ENCODE measurements around the gene GDF10. TPM values are rescaled to one million over a fixed set of nuclear protein-coding genes. Genes with fewer than 3 reads are reported as not detected.

GDF10 gene
- polyA plus RNA-seq, 1 donor from 2014 or later, result 0.66 TPM

GRCh38 chr10:47279276-47279675 is 20.7 kb upstream of the GDF10 start:
- Histone ChIP-seq H3K27ac (ENCODE audit: low read length) (no peak overlapping the region), H3F3A (ENCODE audit: insufficient read depth, low read length, poor library complexity, severe bottlenecking) (no peaks in the 10 kb centered on the region), H3K9ac (ENCODE audit: low read length) (no peak overlapping the region), H2AFZ (ENCODE audit: low read depth, low read length) (no peak overlapping the region), H3K79me2 (replicated peaks; ENCODE audit: insufficient read depth, low read length) (no peaks in the 10 kb centered on the region), H3K27me3 (ENCODE audit: insufficient read depth, low read depth, low read length) (no peaks in the 10 kb centered on the region), H4K20me1 (ENCODE audit: insufficient read depth) (no peaks in the 10 kb centered on the region), H3K9me3 (ENCODE audit: low read length) (no peaks in the 10 kb centered on the region), H3K9me2 (ENCODE audit: insufficient read depth, low read length) (no peaks in the 10 kb centered on the region), H3K36me3 (ENCODE audit: insufficient read depth, low read length) (no peaks in the 10 kb centered on the region), H3K4me2 (ENCODE audit: low read length) (no peak overlapping the region), H3K4me3 (ENCODE audit: low read length) (no peak overlapping the region)
- TF ChIP-seq TAF1 (IDR thresholded peaks at IDR 0.05; ENCODE audit: low read depth), result no peak
- no peak for TF ChIP-seq POLR2AphosphoS5 (IDR thresholded peaks at IDR 0.05)
- no peak for TF ChIP-seq SMC3 (conservative IDR thresholded peaks at IDR 0.05; ENCODE audit: poor library complexity)
- TF ChIP-seq, protein P1, sequence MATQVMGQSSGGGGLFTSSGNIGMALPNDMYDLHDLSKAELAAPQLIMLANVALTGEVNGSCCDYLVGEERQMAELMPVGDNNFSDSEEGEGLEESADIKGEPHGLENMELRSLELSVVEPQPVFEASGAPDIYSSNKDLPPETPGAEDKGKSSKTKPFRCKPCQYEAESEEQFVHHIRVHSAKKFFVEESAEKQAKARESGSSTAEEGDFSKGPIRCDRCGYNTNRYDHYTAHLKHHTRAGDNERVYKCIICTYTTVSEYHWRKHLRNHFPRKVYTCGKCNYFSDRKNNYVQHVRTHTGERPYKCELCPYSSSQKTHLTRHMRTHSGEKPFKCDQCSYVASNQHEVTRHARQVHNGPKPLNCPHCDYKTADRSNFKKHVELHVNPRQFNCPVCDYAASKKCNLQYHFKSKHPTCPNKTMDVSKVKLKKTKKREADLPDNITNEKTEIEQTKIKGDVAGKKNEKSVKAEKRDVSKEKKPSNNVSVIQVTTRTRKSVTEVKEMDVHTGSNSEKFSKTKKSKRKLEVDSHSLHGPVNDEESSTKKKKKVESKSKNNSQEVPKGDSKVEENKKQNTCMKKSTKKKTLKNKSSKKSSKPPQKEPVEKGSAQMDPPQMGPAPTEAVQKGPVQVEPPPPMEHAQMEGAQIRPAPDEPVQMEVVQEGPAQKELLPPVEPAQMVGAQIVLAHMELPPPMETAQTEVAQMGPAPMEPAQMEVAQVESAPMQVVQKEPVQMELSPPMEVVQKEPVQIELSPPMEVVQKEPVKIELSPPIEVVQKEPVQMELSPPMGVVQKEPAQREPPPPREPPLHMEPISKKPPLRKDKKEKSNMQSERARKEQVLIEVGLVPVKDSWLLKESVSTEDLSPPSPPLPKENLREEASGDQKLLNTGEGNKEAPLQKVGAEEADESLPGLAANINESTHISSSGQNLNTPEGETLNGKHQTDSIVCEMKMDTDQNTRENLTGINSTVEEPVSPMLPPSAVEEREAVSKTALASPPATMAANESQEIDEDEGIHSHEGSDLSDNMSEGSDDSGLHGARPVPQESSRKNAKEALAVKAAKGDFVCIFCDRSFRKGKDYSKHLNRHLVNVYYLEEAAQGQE (IDR thresholded peaks at IDR 0.05; ENCODE audit: borderline replicate concordance), result no peak
- no peak for TF ChIP-seq EZH2 (IDR thresholded peaks at IDR 0.05; ENCODE audit: borderline replicate concordance, insufficient read depth, low read length, poor library complexity, severe bottlenecking)
- no peak for TF ChIP-seq MXI1 (conservative IDR thresholded peaks at IDR 0.05; ENCODE audit: poor library complexity, severe bottlenecking)
- TF ChIP-seq EP300 (conservative IDR thresholded peaks at IDR 0.05; ENCODE audit: poor library complexity, severe bottlenecking), result no peak
- no peak for TF ChIP-seq CTCF (IDR thresholded peaks at IDR 0.05; ENCODE audit: poor library complexity, severe bottlenecking)
- no peak for TF ChIP-seq RAD21 (conservative IDR thresholded peaks at IDR 0.05)

- H3K27ac ChIP-seq (ENCODE audit: low read length), result no peak overlapping the region
- no peaks in the 10 kb centered on the region for H3K36me3 ChIP-seq (ENCODE audit: insufficient read depth, low read length)
These were observed 17.9 kb upstream of the GDF10 start for GRCh38 chr10:47282005-47282656.

More at GRCh38 chr10:47282005-47282656, 17.9 kb upstream of the GDF10 start:
- Histone ChIP-seq H3K4me2 (ENCODE audit: low read length) (no peak overlapping the region), H3K9me2 (ENCODE audit: insufficient read depth, low read length) (no peaks in the 10 kb centered on the region), H3K4me3 (ENCODE audit: low read length) (no peak overlapping the region), H4K20me1 (ENCODE audit: insufficient read depth) (no peaks in the 10 kb centered on the region), H2AFZ (ENCODE audit: low read depth, low read length) (no peak overlapping the region), H3K9me3 (ENCODE audit: low read length) (no peaks in the 10 kb centered on the region), H3K27me3 (ENCODE audit: insufficient read depth, low read depth, low read length) (no peaks in the 10 kb centered on the region), H3K79me2 (replicated peaks; ENCODE audit: insufficient read depth, low read length) (no peaks in the 10 kb centered on the region), H3F3A (ENCODE audit: insufficient read depth, low read length, poor library complexity, severe bottlenecking) (no peaks in the 10 kb centered on the region), H3K9ac (ENCODE audit: low read length) (no peak overlapping the region)
- TF ChIP-seq CTCF (IDR thresholded peaks at IDR 0.05; ENCODE audit: poor library complexity, severe bottlenecking), result no peak
- TF ChIP-seq, protein P1 (IDR thresholded peaks at IDR 0.05; ENCODE audit: borderline replicate concordance), result no peak
- no peak for TF ChIP-seq MXI1 (conservative IDR thresholded peaks at IDR 0.05; ENCODE audit: poor library complexity, severe bottlenecking)
- no peak for TF ChIP-seq EP300 (conservative IDR thresholded peaks at IDR 0.05; ENCODE audit: poor library complexity, severe bottlenecking)
- TF ChIP-seq SMC3 (conservative IDR thresholded peaks at IDR 0.05; ENCODE audit: poor library complexity), result no peak
- no peak for TF ChIP-seq RAD21 (conservative IDR thresholded peaks at IDR 0.05)
- no peak for TF ChIP-seq EZH2 (IDR thresholded peaks at IDR 0.05; ENCODE audit: borderline replicate concordance, insufficient read depth, low read length, poor library complexity, severe bottlenecking)
- no peak for TF ChIP-seq POLR2AphosphoS5 (IDR thresholded peaks at IDR 0.05)
- TF ChIP-seq TAF1 (IDR thresholded peaks at IDR 0.05; ENCODE audit: low read depth), result no peak

Data from neural cell (in vitro differentiated cells).